ENCODE measurements around the gene JPH2. TPM values are rescaled to one million over a fixed set of nuclear protein-coding genes. Genes with fewer than 3 reads are reported as not detected.

The JPH2 gene
- total and polyA plus RNA-seq, 10 of the 15 experiments (the other 5 are each of a cell fraction or from before 2014, with no cell fraction given) = 0.16 TPM; not detected in 9

DNA sequence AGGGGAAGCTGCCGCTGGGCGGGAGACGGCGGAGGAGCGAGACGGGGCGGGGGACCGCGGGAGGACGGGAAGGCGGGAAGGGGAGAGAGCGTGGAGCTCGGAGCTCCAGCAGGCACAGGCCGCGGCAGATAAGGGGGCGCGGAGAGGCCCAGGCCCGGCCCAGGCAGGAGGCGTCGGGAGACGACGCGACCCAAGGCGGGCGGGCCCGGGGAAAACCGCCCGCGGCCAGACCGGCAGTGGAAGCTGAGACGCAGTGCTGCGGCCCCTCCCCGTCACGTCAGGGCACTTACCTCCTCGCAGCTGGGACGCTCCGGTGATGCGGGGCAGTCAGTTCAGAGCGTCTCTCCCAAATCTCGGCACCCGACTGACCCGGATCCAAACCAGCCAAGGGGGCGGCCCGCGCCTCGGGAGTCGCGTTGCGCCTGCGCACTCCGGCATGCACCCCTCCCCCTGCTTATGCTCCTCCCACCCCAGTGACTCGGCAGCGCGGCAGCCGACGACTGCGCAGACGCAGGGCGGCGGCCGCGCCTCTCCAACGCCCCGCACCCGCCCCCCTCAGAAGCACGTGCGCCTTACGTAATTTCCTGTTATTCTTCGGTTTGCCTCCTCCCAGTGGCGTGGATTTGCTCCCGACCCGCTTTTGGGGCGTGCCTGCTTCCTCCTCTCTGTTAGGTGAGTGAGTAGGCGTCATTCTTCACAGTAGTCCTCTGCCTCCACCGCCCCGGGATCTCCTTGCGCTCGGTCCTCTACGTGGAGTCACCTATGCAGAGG lies 23.6 kb upstream of the JPH2 start, which contains the start of gene OSER1 (continued):
- TF ChIP-seq, protein P1, sequence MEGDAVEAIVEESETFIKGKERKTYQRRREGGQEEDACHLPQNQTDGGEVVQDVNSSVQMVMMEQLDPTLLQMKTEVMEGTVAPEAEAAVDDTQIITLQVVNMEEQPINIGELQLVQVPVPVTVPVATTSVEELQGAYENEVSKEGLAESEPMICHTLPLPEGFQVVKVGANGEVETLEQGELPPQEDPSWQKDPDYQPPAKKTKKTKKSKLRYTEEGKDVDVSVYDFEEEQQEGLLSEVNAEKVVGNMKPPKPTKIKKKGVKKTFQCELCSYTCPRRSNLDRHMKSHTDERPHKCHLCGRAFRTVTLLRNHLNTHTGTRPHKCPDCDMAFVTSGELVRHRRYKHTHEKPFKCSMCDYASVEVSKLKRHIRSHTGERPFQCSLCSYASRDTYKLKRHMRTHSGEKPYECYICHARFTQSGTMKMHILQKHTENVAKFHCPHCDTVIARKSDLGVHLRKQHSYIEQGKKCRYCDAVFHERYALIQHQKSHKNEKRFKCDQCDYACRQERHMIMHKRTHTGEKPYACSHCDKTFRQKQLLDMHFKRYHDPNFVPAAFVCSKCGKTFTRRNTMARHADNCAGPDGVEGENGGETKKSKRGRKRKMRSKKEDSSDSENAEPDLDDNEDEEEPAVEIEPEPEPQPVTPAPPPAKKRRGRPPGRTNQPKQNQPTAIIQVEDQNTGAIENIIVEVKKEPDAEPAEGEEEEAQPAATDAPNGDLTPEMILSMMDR (IDR thresholded peaks at IDR 0.05 in 2 of 3, conservative IDR thresholded peaks at IDR 0.05 in 1 of 3; ENCODE audit: control insufficient read depth in 2 of 3, extremely low read depth in 1 of 3, insufficient read depth in 1 of 3, low read depth in 3 of 3, low read length in 3 of 3) = no peak
- TF ChIP-seq MTA2 (IDR thresholded peaks at IDR 0.05; ENCODE audit: low read depth) (0 out of 2 replicates have a peak, but pooled peaks have one; percentile 30), CEBPB (IDR thresholded peaks at IDR 0.05; ENCODE audit: borderline replicate concordance in 1 of 2, low read depth in 2 of 2, low read length in 2 of 2) (no peak), ZBED1 (IDR thresholded peaks at IDR 0.05; ENCODE audit: borderline replicate concordance) (no peak), CREM (IDR thresholded peaks at IDR 0.05; ENCODE audit: low read depth) (peak; percentile 95), ZNF622 (IDR thresholded peaks at IDR 0.05) (no peak), CHD2 (IDR thresholded peaks at IDR 0.05; ENCODE audit: borderline replicate concordance, low read depth, low read length) (peak; percentile 72; the same call in 1 of the 2 replicates), ZNF274 (IDR thresholded peaks at IDR 0.05; ENCODE audit: insufficient read depth, insufficient read length) (no peak), ZNF217 (IDR thresholded peaks at IDR 0.05) (no peak), NFIC (IDR thresholded peaks at IDR 0.05; ENCODE audit: low read depth, low read length) (no peak), SIN3A (IDR thresholded peaks at IDR 0.05; ENCODE audit: low read depth, low read length) (peak; percentile 66), HCFC1 (IDR thresholded peaks at IDR 0.05; ENCODE audit: low read length) (no peak), ATF7 (IDR thresholded peaks at IDR 0.05; ENCODE audit: low read depth) (peak; percentile 90), HDAC6 (IDR thresholded peaks at IDR 0.05; ENCODE audit: unreplicated experiment) (no peak), IRF4 (IDR thresholded peaks at IDR 0.05; ENCODE audit: low read depth, low read length) (no peak), CREB1 (IDR thresholded peaks at IDR 0.05; ENCODE audit: low read depth) (peak; percentile 93), CBX5 (IDR thresholded peaks at IDR 0.05; ENCODE audit: low read depth) (no peak), TBL1XR1 (IDR thresholded peaks at IDR 0.05; ENCODE audit: low read depth, low read length) (peak; percentile 81), BHLHE40 (IDR thresholded peaks at IDR 0.05; ENCODE audit: borderline replicate concordance in 1 of 2, low read depth in 2 of 2, low read length in 1 of 2) (peak; percentile 99 to 100)
- TF ChIP-seq, protein P2, sequence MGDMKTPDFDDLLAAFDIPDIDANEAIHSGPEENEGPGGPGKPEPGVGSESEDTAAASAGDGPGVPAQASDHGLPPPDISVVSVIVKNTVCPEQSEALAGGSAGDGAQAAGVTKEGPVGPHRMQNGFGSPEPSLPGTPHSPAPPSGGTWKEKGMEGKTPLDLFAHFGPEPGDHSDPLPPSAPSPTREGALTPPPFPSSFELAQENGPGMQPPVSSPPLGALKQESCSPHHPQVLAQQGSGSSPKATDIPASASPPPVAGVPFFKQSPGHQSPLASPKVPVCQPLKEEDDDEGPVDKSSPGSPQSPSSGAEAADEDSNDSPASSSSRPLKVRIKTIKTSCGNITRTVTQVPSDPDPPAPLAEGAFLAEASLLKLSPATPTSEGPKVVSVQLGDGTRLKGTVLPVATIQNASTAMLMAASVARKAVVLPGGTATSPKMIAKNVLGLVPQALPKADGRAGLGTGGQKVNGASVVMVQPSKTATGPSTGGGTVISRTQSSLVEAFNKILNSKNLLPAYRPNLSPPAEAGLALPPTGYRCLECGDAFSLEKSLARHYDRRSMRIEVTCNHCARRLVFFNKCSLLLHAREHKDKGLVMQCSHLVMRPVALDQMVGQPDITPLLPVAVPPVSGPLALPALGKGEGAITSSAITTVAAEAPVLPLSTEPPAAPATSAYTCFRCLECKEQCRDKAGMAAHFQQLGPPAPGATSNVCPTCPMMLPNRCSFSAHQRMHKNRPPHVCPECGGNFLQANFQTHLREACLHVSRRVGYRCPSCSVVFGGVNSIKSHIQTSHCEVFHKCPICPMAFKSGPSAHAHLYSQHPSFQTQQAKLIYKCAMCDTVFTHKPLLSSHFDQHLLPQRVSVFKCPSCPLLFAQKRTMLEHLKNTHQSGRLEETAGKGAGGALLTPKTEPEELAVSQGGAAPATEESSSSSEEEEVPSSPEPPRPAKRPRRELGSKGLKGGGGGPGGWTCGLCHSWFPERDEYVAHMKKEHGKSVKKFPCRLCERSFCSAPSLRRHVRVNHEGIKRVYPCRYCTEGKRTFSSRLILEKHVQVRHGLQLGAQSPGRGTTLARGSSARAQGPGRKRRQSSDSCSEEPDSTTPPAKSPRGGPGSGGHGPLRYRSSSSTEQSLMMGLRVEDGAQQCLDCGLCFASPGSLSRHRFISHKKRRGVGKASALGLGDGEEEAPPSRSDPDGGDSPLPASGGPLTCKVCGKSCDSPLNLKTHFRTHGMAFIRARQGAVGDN (IDR thresholded peaks at IDR 0.05) = peak; percentile 26
- TF ChIP-seq, protein P3, sequence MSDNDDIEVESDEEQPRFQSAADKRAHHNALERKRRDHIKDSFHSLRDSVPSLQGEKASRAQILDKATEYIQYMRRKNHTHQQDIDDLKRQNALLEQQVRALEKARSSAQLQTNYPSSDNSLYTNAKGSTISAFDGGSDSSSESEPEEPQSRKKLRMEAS (IDR thresholded peaks at IDR 0.05; ENCODE audit: low read depth, low read length) = peak; percentile 98
- TF ChIP-seq, protein P4, sequence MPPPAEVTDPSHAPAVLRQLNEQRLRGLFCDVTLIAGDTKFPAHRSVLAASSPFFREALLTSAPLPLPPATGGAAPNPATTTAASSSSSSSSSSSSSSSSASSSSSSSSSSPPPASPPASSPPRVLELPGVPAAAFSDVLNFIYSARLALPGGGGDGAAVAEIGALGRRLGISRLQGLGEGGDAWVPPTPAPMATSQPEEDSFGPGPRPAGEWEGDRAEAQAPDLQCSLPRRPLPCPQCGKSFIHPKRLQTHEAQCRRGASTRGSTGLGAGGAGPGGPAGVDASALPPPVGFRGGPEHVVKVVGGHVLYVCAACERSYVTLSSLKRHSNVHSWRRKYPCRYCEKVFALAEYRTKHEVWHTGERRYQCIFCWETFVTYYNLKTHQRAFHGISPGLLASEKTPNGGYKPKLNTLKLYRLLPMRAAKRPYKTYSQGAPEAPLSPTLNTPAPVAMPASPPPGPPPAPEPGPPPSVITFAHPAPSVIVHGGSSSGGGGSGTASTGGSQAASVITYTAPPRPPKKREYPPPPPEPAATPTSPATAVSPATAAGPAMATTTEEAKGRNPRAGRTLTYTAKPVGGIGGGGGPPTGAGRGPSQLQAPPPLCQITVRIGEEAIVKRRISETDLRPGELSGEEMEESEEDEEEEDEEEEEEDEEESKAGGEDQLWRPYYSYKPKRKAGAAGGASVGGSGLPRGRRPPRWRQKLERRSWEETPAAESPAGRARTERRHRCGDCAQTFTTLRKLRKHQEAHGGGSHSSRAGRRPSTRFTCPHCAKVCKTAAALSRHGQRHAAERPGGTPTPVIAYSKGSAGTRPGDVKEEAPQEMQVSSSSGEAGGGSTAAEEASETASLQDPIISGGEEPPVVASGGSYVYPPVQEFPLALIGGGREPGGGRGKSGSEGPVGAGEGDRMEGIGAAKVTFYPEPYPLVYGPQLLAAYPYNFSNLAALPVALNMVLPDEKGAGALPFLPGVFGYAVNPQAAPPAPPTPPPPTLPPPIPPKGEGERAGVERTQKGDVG (CRISPR knock-in tag; IDR thresholded peaks at IDR 0.05) = no peak

Data from GM12878 (cell line).